ENCODE data around the gene PGS1. TPM values are rescaled to one million over a fixed set of nuclear protein-coding genes. Genes with fewer than 3 reads are reported as not detected.

Gene PGS1
- total RNA-seq, 4 donors from 2014 or later: 12.9 to 75.4 (median 63.1) TPM

DNA sequence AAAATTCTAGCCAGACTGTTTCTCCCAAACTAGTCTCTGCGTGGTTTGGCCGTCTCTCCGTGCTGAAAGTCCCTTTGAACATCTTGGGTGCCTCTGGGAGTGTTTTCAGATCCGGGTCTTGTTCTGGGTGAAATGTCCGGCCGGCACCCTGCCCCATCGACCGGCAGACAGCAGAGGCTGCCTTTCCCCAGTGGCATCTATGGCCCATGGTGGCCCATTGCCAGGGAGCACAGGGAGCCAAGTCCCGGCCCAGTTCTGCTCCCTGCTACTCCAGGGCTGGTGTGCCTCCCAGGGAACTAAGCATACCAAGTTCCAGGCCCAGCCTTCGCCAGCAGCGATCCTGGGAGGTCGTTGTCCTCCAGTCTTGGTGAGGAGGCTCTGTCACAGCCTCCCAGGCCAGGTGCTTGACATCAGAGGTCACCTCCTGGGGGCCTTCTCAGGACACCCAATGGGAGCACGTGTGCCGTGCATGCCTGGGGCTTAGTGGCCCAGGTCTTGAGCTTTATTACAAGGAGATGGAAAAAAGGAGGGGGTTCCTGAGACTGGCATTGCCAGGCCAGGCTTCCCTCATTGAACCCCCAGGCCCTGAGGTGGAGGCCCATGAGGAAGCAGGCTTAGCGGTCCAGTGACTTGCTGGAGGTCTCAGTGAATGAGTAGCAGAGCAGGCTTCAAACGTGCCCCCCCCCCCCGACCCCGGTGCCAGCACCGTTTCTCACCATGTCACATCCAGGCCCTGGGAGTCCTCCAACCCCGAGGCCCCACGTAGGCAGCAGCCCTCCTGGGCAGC lies 54.0 kb downstream of the PGS1 start:
- Histone ChIP-seq H3K27me3 (peaks cover 0 to 1% of the 10 kb centered on the region in 2 donors), H3K36me3 (no peaks in the 10 kb centered on the region), H3K4me3 (no peak overlapping the region), H3K4me1 (no peaks in the 10 kb centered on the region), H3K27ac (no peak overlapping the region), H3K9me3 (no peaks in the 10 kb centered on the region)
- intact Hi-C loops (cut with DNase I; ENCODE audit: low total_unique reads): no loop called here
- TF ChIP-seq POLR2A (IDR thresholded peaks at IDR 0.05): no peak
- TF ChIP-seq, protein P1, sequence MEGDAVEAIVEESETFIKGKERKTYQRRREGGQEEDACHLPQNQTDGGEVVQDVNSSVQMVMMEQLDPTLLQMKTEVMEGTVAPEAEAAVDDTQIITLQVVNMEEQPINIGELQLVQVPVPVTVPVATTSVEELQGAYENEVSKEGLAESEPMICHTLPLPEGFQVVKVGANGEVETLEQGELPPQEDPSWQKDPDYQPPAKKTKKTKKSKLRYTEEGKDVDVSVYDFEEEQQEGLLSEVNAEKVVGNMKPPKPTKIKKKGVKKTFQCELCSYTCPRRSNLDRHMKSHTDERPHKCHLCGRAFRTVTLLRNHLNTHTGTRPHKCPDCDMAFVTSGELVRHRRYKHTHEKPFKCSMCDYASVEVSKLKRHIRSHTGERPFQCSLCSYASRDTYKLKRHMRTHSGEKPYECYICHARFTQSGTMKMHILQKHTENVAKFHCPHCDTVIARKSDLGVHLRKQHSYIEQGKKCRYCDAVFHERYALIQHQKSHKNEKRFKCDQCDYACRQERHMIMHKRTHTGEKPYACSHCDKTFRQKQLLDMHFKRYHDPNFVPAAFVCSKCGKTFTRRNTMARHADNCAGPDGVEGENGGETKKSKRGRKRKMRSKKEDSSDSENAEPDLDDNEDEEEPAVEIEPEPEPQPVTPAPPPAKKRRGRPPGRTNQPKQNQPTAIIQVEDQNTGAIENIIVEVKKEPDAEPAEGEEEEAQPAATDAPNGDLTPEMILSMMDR (IDR thresholded peaks at IDR 0.05): no peak
- no peak for DNase-seq

DNA sequence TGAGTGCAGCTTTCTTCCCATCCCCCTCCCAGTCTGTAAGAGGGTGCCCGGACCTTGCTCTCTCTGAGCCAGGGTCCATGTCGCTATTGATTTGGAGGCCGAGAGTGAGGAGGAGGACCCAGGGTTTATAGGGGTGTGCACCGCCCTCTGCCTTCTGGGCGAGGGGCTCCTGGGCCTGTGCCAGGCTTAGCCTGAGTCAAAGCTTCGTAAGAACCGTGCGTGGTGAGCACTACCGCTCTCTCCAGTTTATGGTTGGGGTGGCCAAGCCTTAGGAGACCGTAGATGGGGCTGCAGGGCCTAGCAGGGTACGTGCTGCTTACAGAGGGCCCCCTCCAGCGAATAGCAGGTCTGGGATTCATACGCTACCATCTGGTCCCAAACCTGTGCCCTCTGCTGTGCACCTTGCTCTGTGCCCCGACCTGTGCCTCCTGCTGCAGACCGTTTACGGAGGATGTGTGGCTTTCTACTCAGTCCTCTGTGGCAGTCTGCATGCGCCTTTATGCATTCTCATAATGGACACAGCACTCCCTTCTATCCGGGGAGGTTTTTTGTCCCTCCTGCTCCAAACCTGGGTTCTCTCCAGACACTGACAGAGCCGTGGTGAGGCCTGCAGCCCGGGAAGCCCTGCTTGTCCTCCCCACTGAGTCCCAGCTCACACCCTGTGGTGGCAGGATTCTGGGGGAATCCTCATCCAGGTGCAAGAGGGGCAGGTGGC lies 54.7 kb downstream of the PGS1 start:
- Histone ChIP-seq H3K4me3 (no peak overlapping the region), H3K27me3 (peaks cover 0 to 4% of the 10 kb centered on the region in 2 donors), H3K9me3 (no peaks in the 10 kb centered on the region), H3K4me1 (no peaks in the 10 kb centered on the region), H3K36me3 (no peaks in the 10 kb centered on the region), H3K27ac (no peak overlapping the region)
- no peak for DNase-seq
- intact Hi-C loops (cut with DNase I; ENCODE audit: low total_unique reads): no loop called here
- TF ChIP-seq, protein P1 (IDR thresholded peaks at IDR 0.05): no peak
- TF ChIP-seq POLR2A (IDR thresholded peaks at IDR 0.05): no peak

DNA sequence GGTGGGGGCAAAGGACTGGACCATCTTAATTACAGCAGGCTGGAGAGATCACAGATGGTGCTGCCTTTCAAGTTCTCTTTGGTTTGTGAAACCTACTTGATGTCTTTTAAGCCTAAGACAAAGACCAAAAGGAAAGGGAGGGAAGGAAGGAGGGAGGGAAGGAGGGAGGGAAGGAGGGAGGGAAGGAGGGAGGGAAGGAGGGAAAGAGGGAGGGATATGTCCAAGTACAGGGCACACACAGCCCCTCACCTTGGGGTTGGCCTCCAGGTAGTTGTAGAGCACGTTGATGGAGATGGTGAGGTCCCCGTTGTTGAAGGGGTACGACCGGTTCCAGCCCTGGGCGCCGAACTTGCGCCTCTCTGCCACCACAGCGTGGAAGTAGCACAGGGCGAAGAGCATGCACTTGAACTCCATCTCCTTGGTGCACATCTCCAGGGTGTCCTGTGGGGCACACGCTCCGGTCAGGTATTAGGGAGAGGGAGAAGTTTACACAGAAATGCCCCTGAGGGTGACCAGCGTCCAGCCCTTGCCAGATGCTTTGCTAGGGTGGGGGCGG lies 55.4 kb downstream of the PGS1 start:
- Histone ChIP-seq H3K4me3 (no peak overlapping the region), H3K27me3 (peaks cover 0 to 4% of the 10 kb centered on the region in 2 donors), H3K27ac (no peak overlapping the region), H3K4me1 (no peaks in the 10 kb centered on the region), H3K9me3 (no peaks in the 10 kb centered on the region), H3K36me3 (no peaks in the 10 kb centered on the region)
- TF ChIP-seq, protein P1 (IDR thresholded peaks at IDR 0.05): no peak
- no peak for TF ChIP-seq POLR2A (IDR thresholded peaks at IDR 0.05)
- no peak for DNase-seq
- intact Hi-C loops (cut with DNase I; ENCODE audit: low total_unique reads): no loop called here

DNA sequence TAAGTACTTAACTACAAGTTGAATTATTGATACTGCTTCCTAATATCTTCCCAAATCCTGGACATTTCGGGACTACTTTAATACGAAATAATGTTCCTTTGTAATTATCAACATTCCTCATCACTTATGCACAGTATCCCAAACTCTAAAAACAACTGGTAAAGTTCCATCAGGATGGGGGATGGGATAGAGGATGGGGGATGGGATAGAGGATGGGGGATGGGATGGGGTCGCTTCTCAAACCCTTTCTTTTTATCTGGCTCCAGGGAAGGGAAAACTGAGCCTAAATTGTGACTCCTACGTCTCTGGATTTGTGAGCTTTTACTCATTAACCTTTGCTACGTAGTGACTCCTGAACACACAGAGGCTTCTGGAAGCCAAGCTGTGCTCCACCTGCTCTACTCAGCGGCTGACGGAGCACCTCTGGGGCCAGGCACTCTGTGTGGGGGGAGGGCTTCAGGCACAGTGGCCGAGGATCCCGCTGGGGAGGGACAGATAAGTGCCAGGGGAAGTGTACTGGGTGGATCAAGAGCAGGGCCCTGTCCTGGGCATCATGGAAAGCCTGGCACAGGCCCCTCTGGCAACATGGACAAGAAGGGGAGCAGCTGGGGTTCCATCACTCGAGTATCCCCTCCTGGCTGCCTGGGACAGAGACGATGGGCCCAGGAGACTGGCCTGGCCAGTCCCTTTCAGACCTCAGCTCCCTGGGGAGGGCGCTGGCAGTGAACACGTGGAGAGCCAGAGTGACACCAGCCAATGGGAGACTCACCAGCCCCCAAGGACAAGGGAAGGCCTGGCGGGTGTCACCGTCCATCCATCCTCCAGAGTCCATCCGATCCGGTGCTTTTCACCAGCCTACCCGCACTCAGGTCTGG lies 56.2 kb downstream of the PGS1 start:
- H3K36me3 ChIP-seq: no peaks in the 10 kb centered on the region
- H3K4me3 ChIP-seq: no peak overlapping the region
- H3K27me3 ChIP-seq: peaks cover 0 to 4% of the 10 kb centered on the region in 2 donors
- H3K27ac ChIP-seq: no peak overlapping the region
- intact Hi-C loops (cut with DNase I; ENCODE audit: low total_unique reads): no loop called here
- H3K4me1 ChIP-seq: no peaks in the 10 kb centered on the region
- no peaks in the 10 kb centered on the region for H3K9me3 ChIP-seq
- no peak for DNase-seq
- TF ChIP-seq POLR2A (IDR thresholded peaks at IDR 0.05): no peak

DNA sequence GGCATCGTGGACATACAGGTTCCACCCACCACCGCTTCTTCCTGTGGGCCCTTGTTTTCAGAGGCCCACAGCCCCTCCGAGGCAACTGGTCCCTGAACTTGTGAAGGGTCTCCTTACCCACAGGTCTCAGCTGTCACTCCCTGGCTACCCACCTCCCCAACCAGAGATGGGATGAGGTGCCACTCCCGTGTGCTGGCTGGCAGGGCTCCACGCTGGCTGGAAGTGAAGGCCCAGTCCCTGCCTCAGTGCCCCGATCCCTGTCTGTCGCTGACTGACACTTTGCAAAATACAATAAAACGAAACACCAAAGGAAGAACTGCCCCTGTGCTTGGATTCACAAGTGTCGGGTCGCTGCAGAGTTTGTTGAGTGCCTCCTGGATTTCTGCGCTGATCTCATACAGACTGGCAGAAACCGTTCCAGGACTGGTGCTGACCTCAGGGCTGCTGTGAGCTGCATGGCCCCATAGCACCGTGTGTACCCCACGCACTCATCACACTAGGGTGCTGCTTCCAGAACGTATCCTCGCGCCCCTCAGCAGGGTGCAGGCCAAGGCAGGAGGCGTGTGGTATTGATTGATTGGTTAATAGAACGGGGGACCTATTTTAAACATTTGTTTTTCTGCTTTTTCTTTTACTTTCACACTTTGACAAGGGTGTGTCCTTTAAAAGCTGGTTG lies 57.0 kb downstream of the PGS1 start:
- H3K4me3 ChIP-seq: no peak overlapping the region
- intact Hi-C loops (cut with DNase I; ENCODE audit: low total_unique reads): no loop called here
- no peak for TF ChIP-seq POLR2A (IDR thresholded peaks at IDR 0.05)
- TF ChIP-seq, protein P1 (IDR thresholded peaks at IDR 0.05): no peak

More for the DNA sequence above, 57.0 kb downstream of the PGS1 start:
- no peaks in the 10 kb centered on the region for H3K9me3 ChIP-seq
- H3K27me3 ChIP-seq: peaks cover 0 to 4% of the 10 kb centered on the region in 2 donors
- H3K27ac ChIP-seq: no peak overlapping the region
- H3K36me3 ChIP-seq: no peaks in the 10 kb centered on the region
- no peaks in the 10 kb centered on the region for H3K4me1 ChIP-seq
- no peak for DNase-seq

Data from uterus (tissue), 4 donors.